Suprapubic skin (tissue), 4 donors: ENCODE data around the gene PRDM7. TPM values are rescaled to one million over a fixed set of nuclear protein-coding genes. Genes with fewer than 3 reads are reported as not detected.
A peak's percentile ranks its signal among the peaks of the same experiment; 100 is the strongest.

ENCODE experiments used
- DNase-seq, 2 donors: peaks; one replicate each; pipeline ENCODE4 v3.0.0-alpha.2; 2019; ENCODE audit warnings: low spot score in 2 of 2
- H3K27ac ChIP-seq: fragments of 200-600 bp; sonication (generic); one replicate; pipeline ENCODE4 v1.5.1; 2019
- H3K27me3 ChIP-seq: fragments of 200-600 bp; sonication (generic); one replicate; pipeline ENCODE4 v1.5.1; 2019
- H3K36me3 ChIP-seq: fragments of 200-600 bp; sonication (generic); one replicate; pipeline ENCODE4 v1.5.1; 2019
- H3K4me1 ChIP-seq: fragments of 200-600 bp; sonication (generic); one replicate; pipeline ENCODE4 v1.5.1; 2019
- H3K4me3 ChIP-seq: fragments of 200-600 bp; sonication (generic); one replicate; pipeline ENCODE4 v1.5.1; 2019; ENCODE audit warnings: mild to moderate bottlenecking
- H3K9me3 ChIP-seq: fragments of 200-600 bp; sonication (generic); one replicate; pipeline ENCODE4 v1.5.1; 2019
- EP300 ChIP-seq: sonication (generic); formaldehyde crosslinking; IDR thresholded peaks from one replicate; pipeline ENCODE4 v1.6.1; 2017; ENCODE audit warnings: antibody characterized with exemption
- POLR2A ChIP-seq, 2 donors: fragments of 450-650 bp; IDR thresholded peaks; one replicate each; pipeline ENCODE4 v1.6.1; 2017; ENCODE audit warnings: antibody characterized with exemption in 2 of 2, mild to moderate bottlenecking in 2 of 2, moderate library complexity in 2 of 2
- POLR2AphosphoS5 ChIP-seq, 3 donors: sonication (generic); formaldehyde crosslinking; IDR thresholded peaks; one replicate each; pipeline ENCODE4 v1.6.1; 2017; ENCODE audit warnings: antibody characterized with exemption in 3 of 3
- WGBS: methylation state at CpG from one replicate; pipeline ENCODE4 v1.1.5; 2018; 5-methylcytosine and 5-hydroxymethylcytosine counted together
- total RNA-seq, 4 donors: library from RNA; depleted of rRNA; stranded (reverse); fragments of >200 nt; gene quantifications; one replicate each; pipeline ENCODE4 v1.1.0, GENCODE V29; 2016
- TF ChIP-seq, protein P1 (sequence below), 2 donors: fragments of 200-600 bp in 1 of 2; fragments of 450-650 bp in 1 of 2; sonication (generic) in 1 of 2; IDR thresholded peaks; one replicate each; pipeline ENCODE4 v1.5.1; 2016 to 2019; ENCODE audit warnings: antibody characterized with exemption in 2 of 2, mild to moderate bottlenecking in 1 of 2, moderate library complexity in 1 of 2

Gene PRDM7
- total RNA-seq, 4 donors from 2014 or later, result not detected

GRCh38 chr16:90020260-90020837 lies 56.8 kb downstream of the PRDM7 start:
- Histone ChIP-seq H3K4me3 (peak overlapping the region; percentile 81), H3K27me3 (no peaks in the 10 kb centered on the region)
- TF ChIP-seq POLR2AphosphoS5 (IDR thresholded peaks at IDR 0.05), result no peak

DNA sequence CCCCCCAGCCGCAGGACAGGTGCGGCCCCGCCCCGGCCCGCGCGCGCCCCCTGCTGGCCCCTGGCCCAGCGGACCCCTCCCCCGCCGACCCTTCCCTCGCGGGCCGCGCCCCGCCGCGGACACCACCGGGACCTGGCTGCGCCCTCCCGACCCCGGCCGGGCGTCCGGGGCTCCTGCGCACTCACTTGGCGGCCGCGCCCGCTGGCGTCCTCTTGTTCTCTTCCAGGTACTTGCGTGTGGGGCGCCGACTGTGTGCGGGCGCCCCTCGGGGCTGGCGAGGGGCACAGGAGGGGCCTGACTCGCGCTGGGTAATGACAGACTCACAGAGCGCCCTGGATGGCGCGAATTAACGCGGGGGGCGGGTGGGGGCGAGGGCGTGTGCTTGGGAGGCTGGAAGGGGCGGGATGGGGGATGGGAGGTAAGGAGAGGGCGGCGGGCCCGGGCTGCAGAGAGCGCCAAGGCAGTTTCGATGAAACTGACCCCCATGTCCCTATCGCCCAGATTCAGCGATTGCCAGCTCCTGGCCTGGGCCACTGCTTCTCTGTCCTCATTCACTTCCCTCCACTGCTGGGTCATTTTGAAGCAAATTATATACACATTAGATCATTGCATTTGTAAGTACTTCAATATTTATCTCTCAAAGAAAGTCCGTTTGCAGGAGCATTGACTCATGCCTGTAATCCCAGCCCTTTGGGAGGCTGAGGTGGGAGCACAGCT lies 57.4 kb downstream of the PRDM7 start:
- WGBS, result under 1% methylated on average over 6 of the region's 57 CpGs
- Histone ChIP-seq H3K4me1 (peaks cover 32% of the 10 kb centered on the region), H3K27me3 (no peaks in the 10 kb centered on the region), H3K4me3 (peak overlapping the region; percentile 81), H3K27ac (peak overlapping the region; percentile 34), H3K36me3 (no peaks in the 10 kb centered on the region), H3K9me3 (no peaks in the 10 kb centered on the region)
- TF ChIP-seq POLR2A (IDR thresholded peaks at IDR 0.05), result no peak
- no peak for TF ChIP-seq POLR2AphosphoS5 (IDR thresholded peaks at IDR 0.05)
- TF ChIP-seq EP300, result no peak
- TF ChIP-seq, protein P1, sequence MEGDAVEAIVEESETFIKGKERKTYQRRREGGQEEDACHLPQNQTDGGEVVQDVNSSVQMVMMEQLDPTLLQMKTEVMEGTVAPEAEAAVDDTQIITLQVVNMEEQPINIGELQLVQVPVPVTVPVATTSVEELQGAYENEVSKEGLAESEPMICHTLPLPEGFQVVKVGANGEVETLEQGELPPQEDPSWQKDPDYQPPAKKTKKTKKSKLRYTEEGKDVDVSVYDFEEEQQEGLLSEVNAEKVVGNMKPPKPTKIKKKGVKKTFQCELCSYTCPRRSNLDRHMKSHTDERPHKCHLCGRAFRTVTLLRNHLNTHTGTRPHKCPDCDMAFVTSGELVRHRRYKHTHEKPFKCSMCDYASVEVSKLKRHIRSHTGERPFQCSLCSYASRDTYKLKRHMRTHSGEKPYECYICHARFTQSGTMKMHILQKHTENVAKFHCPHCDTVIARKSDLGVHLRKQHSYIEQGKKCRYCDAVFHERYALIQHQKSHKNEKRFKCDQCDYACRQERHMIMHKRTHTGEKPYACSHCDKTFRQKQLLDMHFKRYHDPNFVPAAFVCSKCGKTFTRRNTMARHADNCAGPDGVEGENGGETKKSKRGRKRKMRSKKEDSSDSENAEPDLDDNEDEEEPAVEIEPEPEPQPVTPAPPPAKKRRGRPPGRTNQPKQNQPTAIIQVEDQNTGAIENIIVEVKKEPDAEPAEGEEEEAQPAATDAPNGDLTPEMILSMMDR (IDR thresholded peaks at IDR 0.05), result peak in 1 of 2 donors; percentile 2
- no peak for DNase-seq

More at GRCh38 chr16:90020260-90020837, 56.8 kb downstream of the PRDM7 start:
- Histone ChIP-seq H3K27ac (no peak overlapping the region), H3K4me1 (peaks cover 32% of the 10 kb centered on the region), H3K36me3 (no peaks in the 10 kb centered on the region), H3K9me3 (no peaks in the 10 kb centered on the region)
- DNase-seq, result no peak
- WGBS, result 75% methylated on average over 9 of the region's 9 CpGs

DNA sequence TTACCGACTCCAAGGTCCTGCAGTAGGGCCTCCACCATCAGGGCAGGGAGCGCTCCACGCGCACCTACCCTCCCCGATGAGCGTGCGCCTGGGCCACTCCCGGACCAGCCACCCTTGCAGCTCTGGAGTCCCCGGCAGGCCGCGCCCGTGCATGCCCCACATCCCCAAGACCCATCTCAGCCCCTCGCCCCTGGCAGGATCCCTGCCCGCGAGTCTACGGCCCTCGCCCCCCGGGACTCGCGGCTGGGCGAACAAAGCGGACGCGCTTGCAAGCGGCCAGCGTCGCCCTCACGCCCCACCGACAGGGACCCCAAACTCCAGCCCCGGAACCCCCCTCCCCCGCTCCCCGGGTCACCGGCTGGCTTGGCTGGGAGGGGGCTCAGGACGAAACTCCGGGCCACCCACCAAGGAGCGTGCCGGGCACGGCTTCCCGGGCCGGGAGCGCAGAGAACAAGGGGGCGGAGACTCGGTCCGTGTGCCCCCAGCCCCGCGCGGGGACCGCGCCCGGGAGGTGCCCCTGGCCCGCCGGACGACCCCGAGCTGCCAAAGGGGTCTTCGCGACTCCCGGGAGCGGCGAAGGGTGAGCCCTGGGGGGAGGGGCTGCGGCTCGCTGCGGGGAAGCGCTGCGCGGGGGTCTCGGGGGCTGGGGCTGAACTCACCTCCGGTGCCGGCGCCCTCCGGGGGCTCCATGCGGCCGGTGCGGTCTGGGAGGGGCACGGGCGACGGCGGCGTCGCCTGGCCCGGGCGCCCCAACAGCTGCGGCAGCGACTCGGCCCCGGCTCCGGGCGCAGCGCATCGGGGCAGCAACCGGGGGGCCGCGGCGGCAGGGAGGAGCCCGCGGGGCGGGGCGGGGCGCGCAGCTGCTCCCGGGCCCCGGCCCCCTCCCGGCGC lies 58.2 kb downstream of the PRDM7 start, which contains the start of gene DBNDD1:
Gene DBNDD1 (minus strand): TSS at position 805 of the 891 bp plus-strand sequence. CDS start 115 bp downstream, at position 690.
- DNase-seq, result no peak
- Histone ChIP-seq H3K9me3 (no peaks in the 10 kb centered on the region), H3K4me1 (peaks cover 32% of the 10 kb centered on the region), H3K27ac (peak within 1 kb of the TSS; percentile 34), H3K4me3 (peak within 1 kb of the TSS; percentile 81), H3K27me3 (no peaks in the 10 kb centered on the region), H3K36me3 (no peaks in the 10 kb centered on the region)
- 3% methylated on average over 25 of the region's 103 CpGs for WGBS
- TF ChIP-seq EP300 (no peak), POLR2AphosphoS5 (IDR thresholded peaks at IDR 0.05) (no peak), POLR2A (IDR thresholded peaks at IDR 0.05) (no peak)
- TF ChIP-seq, protein P1 (IDR thresholded peaks at IDR 0.05), result no peak

DNA sequence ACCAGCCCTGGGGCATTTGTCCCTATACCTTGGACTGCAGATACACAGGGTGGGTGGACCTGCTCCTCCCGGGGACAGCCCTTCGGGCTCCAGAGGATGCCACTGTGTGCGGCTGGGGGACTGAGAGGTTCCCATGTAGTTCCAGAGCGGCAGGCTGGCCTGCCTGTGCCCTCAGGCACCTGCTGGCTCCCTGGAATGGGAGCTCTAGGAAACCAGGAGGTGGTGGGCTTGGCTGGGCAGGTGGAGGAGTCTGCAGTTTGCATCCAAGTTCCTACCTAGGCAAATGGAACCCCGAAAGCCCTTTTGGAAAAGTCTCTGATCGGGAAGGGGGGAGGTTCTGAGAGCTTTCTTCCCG lies 58.9 kb downstream of the PRDM7 start:
- Histone ChIP-seq H3K4me1 (peaks cover 30% of the 10 kb centered on the region), H3K36me3 (no peaks in the 10 kb centered on the region), H3K9me3 (no peaks in the 10 kb centered on the region), H3K4me3 (peak overlapping the region; percentile 81), H3K27me3 (no peaks in the 10 kb centered on the region), H3K27ac (no peak overlapping the region)
- no CpG with 5 or more reads among the region's 7 CpGs for WGBS
- no peak for DNase-seq
- TF ChIP-seq, protein P1 (IDR thresholded peaks at IDR 0.05), result no peak
- TF ChIP-seq POLR2AphosphoS5 (IDR thresholded peaks at IDR 0.05) (no peak), EP300 (no peak), POLR2A (IDR thresholded peaks at IDR 0.05) (no peak)

DNA sequence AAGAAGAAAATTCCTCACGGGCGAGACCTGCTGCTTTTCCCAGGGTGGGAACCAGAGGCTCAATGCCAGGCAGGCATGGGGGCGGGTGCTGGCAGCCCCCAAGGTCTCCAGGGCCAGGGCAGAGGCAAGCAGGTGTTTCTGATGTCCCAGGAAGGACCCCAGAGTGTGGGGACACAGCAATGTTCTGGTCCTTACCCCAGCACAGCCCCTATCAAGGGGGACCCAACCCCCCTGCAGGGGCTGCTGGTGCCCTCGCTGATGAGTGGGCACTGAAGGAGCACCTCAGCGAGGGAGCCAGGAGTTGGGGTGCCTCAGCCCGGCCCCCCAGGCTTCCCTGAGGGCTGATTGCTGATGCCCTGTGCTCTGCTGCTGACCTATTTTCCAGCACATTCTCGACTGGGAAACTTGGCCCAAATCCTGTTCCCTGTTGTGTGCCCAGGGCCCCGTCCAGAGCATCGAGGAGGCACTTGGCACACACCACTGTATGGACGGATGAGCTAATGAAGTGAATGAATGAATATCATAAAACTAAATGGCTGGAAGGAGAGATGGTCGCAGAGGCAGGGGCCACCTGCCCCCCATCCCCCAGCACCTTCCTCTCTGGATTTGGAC lies 60.7 kb downstream of the PRDM7 start:
- Histone ChIP-seq H3K9me3 (no peaks in the 10 kb centered on the region), H3K4me1 (peaks cover 16% of the 10 kb centered on the region), H3K4me3 (no peak overlapping the region), H3K27ac (no peak overlapping the region), H3K27me3 (no peaks in the 10 kb centered on the region), H3K36me3 (no peaks in the 10 kb centered on the region)
- 44% methylated on average over 7 of the region's 11 CpGs for WGBS
- TF ChIP-seq EP300 (no peak), POLR2AphosphoS5 (IDR thresholded peaks at IDR 0.05) (no peak), POLR2A (IDR thresholded peaks at IDR 0.05) (no peak)
- TF ChIP-seq, protein P1 (IDR thresholded peaks at IDR 0.05), result no peak
- no peak for DNase-seq
